K562 (cell line): ENCODE results near the gene TNF. TPM values are rescaled to one million over a fixed set of nuclear protein-coding genes. Genes with fewer than 3 reads are reported as not detected.

Experiments
- ARID4B ChIP-seq: sonication (generic); formaldehyde crosslinking; IDR thresholded peaks from 2 replicates; pipeline ENCODE4 v1.8.0; 2022; ENCODE audit warnings: mild to moderate bottlenecking, missing genetic modification reagents
- CBFA2T3 ChIP-seq: fragments of 450-650 bp; IDR thresholded peaks from 2 replicates; pipeline ENCODE4 v1.6.1; 2017
- DNMT1 ChIP-seq: fragments of 450-650 bp; IDR thresholded peaks from 2 replicates; pipeline ENCODE4 v1.6.1; 2016; ENCODE audit warnings: antibody characterized with exemption, mild to moderate bottlenecking
- EGR1 ChIP-seq: fragments of 450-650 bp; conservative IDR thresholded peaks from 2 replicates; pipeline ENCODE4 v1.6.1; 2017; ENCODE audit warnings: mild to moderate bottlenecking
- ESRRB ChIP-seq: fragments of 250-450 bp; sonication (Bioruptor Pico); IDR thresholded peaks from 2 replicates; pipeline ENCODE4 v1.5.0; 2020; ENCODE audit warnings: mild to moderate bottlenecking, moderate library complexity, borderline replicate concordance
- HBP1 ChIP-seq: fragments of 450-650 bp; formaldehyde crosslinking; IDR thresholded peaks from 2 replicates; pipeline ENCODE4 v1.4.0; 2022; ENCODE audit warnings: missing genetic modification characterization
- JUN ChIP-seq, 2 experiments: sonication (generic) in 1 of 2; formaldehyde crosslinking in 1 of 2; IDR thresholded peaks; 2 replicates each; pipeline versions ENCODE4 v1.6.1 to v1.8.0; 2012 to 2022; ENCODE audit warnings: borderline replicate concordance in 2 of 2, mild to moderate bottlenecking in 2 of 2, improper control_type of control experiment in 1 of 2, low read depth in 1 of 2, low read length in 1 of 2, missing genetic modification reagents in 1 of 2
- MAFF ChIP-seq: IDR thresholded peaks from 2 replicates; pipeline ENCODE4 v1.6.1; 2012; ENCODE audit warnings: low read length, improper control_type of control experiment
- MTF1 ChIP-seq: fragments of 250-450 bp; sonication (Bioruptor Pico); IDR thresholded peaks from 2 replicates; pipeline ENCODE4 v1.9.0; 2021; ENCODE audit warnings: moderate library complexity, mild to moderate bottlenecking, inconsistent platforms, borderline replicate concordance
- PHTF2 ChIP-seq: fragments of 250-450 bp; sonication (Bioruptor Pico); IDR thresholded peaks from 2 replicates; pipeline ENCODE4 v1.5.0; 2021; ENCODE audit warnings: mild to moderate bottlenecking
- RAD21 ChIP-seq, 2 experiments: fragments of 250-450 bp in 1 of 2; fragments of 450-650 bp in 1 of 2; sonication (Bioruptor Pico) in 1 of 2; formaldehyde crosslinking in 1 of 2; IDR thresholded peaks in 1 of 2; conservative IDR thresholded peaks in 1 of 2; 2 replicates each; pipeline versions ENCODE4 v1.4.0 to v1.8.0; 2020 to 2022; ENCODE audit warnings: mild to moderate bottlenecking in 2 of 2, moderate library complexity in 1 of 2
- RERE ChIP-seq: sonication (generic); formaldehyde crosslinking; IDR thresholded peaks from 2 replicates; pipeline ENCODE4 v1.8.0; 2023; ENCODE audit warnings: missing genetic modification reagents, mild to moderate bottlenecking, borderline replicate concordance
- ZKSCAN3 ChIP-seq: fragments of 250-450 bp; sonication (Bioruptor Pico); IDR thresholded peaks from 2 replicates; pipeline ENCODE4 v1.4.0; 2020
- polyA plus RNA-seq, 8 experiments: library from polyadenylated mRNA; depleted of rRNA in 4 of 8; stranded (reverse) in 5 of 8; unstranded in 3 of 8; fragments of >200 nt; fragmentation: Nextera tagmentation in 2 of 8; fragmentation: Illumina TruSeq in 1 of 8; extraction: Ambion mirVana in 2 of 8; extraction: Trizol in 1 of 8; gene quantifications; 2 replicates each; pipeline versions ENCODE4 v1.2.1 to v1.2.3, GENCODE V29; 2011 to 2014; ENCODE audit warnings: inconsistent platforms in 1 of 8, missing spikeins in 1 of 8
- total RNA-seq, 7 experiments: library from RNA; depleted of rRNA in 6 of 7; stranded (reverse); fragments of >200 nt in 6 of 7; fragmentation: Illumina TruSeq in 2 of 7; extraction: Trizol in 2 of 7; gene quantifications; 2 replicates each; pipeline versions ENCODE4 v1.2.1 to v1.2.3, GENCODE V29; 2011 to 2021; ENCODE audit warnings: low replicate concordance in 1 of 7

TNF gene
- total and polyA plus RNA-seq, 9 of the 15 experiments (the other 6 are each of a cell fraction or from before 2014, with no cell fraction given) = 0.08 to 0.40 TPM; not detected in 7

DNA sequence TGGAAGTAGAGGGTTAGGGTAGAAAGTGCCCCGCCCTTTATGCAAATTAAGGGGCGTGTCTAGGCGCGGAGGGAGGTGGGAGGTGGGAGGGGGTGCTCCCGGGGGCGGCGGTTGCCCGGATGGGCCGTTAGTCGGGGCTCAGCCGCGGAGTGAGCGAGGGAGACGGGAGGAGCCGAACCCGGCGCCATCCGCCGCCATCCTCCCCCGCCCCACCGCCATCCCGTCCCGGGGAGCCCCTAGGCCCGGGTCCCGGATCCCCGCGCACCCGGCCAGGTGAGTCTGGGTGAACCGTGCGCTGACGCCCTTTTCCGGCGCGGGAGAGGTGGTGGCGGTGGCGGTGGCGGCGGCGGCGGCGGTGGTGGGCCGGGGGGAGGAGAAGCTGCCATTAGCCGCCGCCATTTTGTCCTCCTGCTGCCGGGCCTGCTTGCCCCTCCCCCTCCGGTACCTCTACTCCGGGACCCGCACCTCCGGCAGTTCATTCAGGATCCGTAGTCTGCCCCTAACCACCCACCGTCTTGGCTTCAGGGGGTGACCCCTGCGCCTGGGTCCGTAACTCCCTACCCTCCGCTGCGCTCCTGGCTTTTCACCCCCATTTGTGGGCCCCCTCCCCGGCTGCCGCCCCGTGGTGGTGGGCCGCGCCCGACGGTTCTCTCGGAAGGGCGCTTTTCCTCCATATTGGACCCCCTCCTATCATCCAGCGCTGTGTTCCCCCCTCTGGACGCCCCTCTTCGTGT is 45.4 kb downstream of the TNF start, which contains the start of gene PRRC2A (continued):
- peak; percentile 71; the same call in 1 of the 2 replicates for TF ChIP-seq RERE (CRISPR knock-in tag)
- no peak for TF ChIP-seq ZKSCAN3 (CRISPR knock-in tag)
- TF ChIP-seq DNMT1 = 0 out of 2 replicates have a peak, but pooled peaks have one; percentile 52
- TF ChIP-seq CBFA2T3 = peak; percentile 33; the same call in 1 of the 2 replicates
- TF ChIP-seq HBP1 (CRISPR knock-in tag) = peak; percentile 41; the same call in 1 of the 2 replicates
- no peak for TF ChIP-seq MAFF
- 0 out of 2 replicates have a peak, but pooled peaks have one; percentile 57 for TF ChIP-seq ESRRB
- peak; percentile 72 for TF ChIP-seq EGR1
- TF ChIP-seq JUN (IDR thresholded peaks at IDR 0.05; ENCODE audit: borderline replicate concordance, low read depth, low read length) = no peak
- peak; percentile 58; the same call in 1 of the 2 replicates for TF ChIP-seq JUN (CRISPR knock-in tag; IDR thresholded peaks at IDR 0.05; ENCODE audit: borderline replicate concordance)
- 0 out of 2 replicates have a peak, but pooled peaks have one; percentile 65 for TF ChIP-seq PHTF2 (CRISPR knock-in tag)
- peak in 1 of 2 experiments; percentile 1; a peak in 1 of 4 replicates for TF ChIP-seq RAD21 (CRISPR knock-in tag; conservative IDR thresholded peaks at IDR 0.05 in 1 of 2, IDR thresholded peaks at IDR 0.05 in 1 of 2)
- TF ChIP-seq ARID4B (CRISPR knock-in tag) = 0 out of 2 replicates have a peak, but pooled peaks have one; percentile 60
- 0 out of 2 replicates have a peak, but pooled peaks have one; percentile 14 for TF ChIP-seq MTF1 (CRISPR knock-in tag)
